HG03442 (cell line): ENCODE measurements around the gene SLAMF7.

Source experiments
- ATAC-seq: cut with Tn5 transposase; IDR thresholded peaks from one replicate; pipeline ENCODE4 v1.9.1; 2021; ENCODE audit warnings: mild to moderate bottlenecking, moderate library complexity; ENCODE audit not compliant: unreplicated experiment

The SLAMF7 gene

DNA sequence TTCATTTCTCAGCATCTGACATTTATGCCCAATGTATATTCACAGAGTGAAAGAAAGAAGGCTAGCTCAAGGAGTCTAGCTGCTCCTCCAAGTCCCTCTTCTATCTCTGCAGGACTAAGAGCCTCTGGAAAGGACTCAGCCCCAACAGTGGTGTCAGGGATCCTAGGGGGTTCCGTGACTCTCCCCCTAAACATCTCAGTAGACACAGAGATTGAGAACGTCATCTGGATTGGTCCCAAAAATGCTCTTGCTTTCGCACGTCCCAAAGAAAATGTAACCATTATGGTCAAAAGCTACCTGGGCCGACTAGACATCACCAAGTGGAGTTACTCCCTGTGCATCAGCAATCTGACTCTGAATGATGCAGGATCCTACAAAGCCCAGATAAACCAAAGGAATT, 60.6 kb downstream of the SLAMF7 start:
- ATAC-seq, result no peak

GRCh38 chr1:160800142-160800541, 61.1 kb downstream of the SLAMF7 start:
- no peak for ATAC-seq

DNA sequence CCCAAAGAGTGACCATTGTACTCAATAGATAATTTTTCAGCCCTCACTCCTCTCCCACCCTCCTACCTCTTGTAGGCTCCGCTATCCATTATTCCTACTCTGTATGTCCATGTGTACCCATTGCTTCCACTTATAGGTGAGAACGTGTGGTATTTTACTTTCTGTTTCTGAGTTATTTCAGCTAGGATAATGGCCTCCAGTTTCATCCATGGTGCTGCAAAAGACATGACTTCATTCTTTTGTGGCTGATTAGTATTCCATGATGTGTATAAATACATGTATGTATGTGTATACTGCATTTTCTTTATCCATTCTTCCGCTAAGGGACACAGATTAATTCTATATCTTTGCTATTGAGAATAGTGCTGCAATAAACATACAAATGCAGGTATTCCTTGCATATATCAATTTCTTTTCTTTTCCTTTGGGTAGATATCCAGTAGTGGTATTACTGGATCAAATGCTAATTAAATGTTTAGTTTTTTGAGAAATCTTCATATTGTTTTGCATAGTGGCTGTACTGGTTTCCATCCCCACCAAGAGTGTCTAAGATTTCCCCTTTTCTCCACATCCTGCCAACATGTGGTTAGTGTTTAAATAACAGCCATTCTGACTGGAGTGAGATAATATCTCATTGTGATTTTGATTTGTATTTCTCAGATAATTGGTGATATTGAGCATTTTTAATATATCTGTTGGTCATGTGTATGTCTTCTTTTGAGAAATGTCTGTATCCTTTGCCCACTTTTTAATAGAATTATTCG, 61.8 kb downstream of the SLAMF7 start:
- no peak for ATAC-seq

GRCh38 chr1:160801836-160802580, 63.0 kb downstream of the SLAMF7 start:
- no peak for ATAC-seq
